ENCODE results near the gene SSPN.
"Not testable (repeated sequence)": the region's sequence is repeated elsewhere in the genome, so short reads cannot be mapped to it uniquely, and the experiment has no call there.

The SSPN gene

GRCh38 chr12:26233631-26234030 lies 38.3 kb downstream of the SSPN start:
- DNase-seq: no peak

- not testable (repeated sequence) for DNase-seq
Observed at GRCh38 chr12:26235465-26235864, 40.1 kb downstream of the SSPN start.

- no peak for DNase-seq
Observed at GRCh38 chr12:26238341-26239121, 43.2 kb downstream of the SSPN start.

GRCh38 chr12:26239122-26239851 lies 43.9 kb downstream of the SSPN start:
- no peak for DNase-seq

- no peak for DNase-seq
Observed at GRCh38 chr12:26239852-26240815, 44.8 kb downstream of the SSPN start.

- DNase-seq: no peak
Observed at GRCh38 chr12:26241080-26241479, 45.7 kb downstream of the SSPN start.

GRCh38 chr12:26242683-26243082 lies 47.3 kb downstream of the SSPN start:
- no peak for DNase-seq

- no peak for DNase-seq
Observed at GRCh38 chr12:26244503-26244902, 49.1 kb downstream of the SSPN start.

GRCh38 chr12:26245175-26245942 lies 50.0 kb downstream of the SSPN start:
- DNase-seq: no peak

- no peak for DNase-seq
Observed at GRCh38 chr12:26246483-26247164, 51.3 kb downstream of the SSPN start.

- no peak for DNase-seq
Observed at GRCh38 chr12:26247873-26248272, 52.5 kb downstream of the SSPN start.

- no peak for DNase-seq
Observed at GRCh38 chr12:26250801-26251200, 55.4 kb downstream of the SSPN start.

GRCh38 chr12:26251600-26251999 lies 56.2 kb downstream of the SSPN start:
- DNase-seq: no peak

GRCh38 chr12:26252946-26253345 lies 57.6 kb downstream of the SSPN start:
- no peak for DNase-seq

GRCh38 chr12:26255893-26256645 lies 60.7 kb downstream of the SSPN start:
- no peak for DNase-seq

GRCh38 chr12:26264215-26264838 lies 69.0 kb downstream of the SSPN start:
- DNase-seq: no peak

GRCh38 chr12:26265606-26266005 lies 70.2 kb downstream of the SSPN start:
- no peak for DNase-seq

- DNase-seq: no peak
Observed at GRCh38 chr12:26266881-26267280, 71.5 kb downstream of the SSPN start.

- no peak for DNase-seq
Observed at GRCh38 chr12:26268841-26269561, 73.6 kb downstream of the SSPN start.
